OCI-M1 (cell line): Measurements from ENCODE around the gene MAX.
"Not testable (repeated sequence)": the region's sequence is repeated elsewhere in the genome, so short reads cannot be mapped to it uniquely, and the experiment has no call there.

Experiments
- DNase-seq: peaks from one replicate; lab custom pipeline; 2025; lab: John Stamatoyannopoulos, UW

MAX gene

DNA sequence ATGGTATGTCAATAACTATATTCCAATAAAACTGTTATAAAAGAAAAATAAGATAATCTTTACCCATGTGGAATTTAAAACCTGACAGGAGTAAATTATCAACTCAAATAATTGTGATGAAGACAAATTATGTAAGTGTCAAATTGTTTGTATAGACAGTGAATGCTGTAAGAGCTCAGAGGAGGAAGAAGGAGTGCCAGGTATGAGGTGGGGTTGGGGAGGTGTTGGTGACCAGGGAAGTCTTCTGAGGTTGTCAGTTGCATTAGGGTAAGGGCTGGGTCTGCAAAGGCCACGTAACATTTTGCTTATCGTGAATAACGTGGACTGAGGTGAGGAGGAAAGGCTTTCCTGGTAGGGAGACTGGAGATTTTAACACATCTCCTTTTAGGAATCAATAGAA, 2.5 kb upstream of the MAX start:
- DNase-seq: no peak

DNA sequence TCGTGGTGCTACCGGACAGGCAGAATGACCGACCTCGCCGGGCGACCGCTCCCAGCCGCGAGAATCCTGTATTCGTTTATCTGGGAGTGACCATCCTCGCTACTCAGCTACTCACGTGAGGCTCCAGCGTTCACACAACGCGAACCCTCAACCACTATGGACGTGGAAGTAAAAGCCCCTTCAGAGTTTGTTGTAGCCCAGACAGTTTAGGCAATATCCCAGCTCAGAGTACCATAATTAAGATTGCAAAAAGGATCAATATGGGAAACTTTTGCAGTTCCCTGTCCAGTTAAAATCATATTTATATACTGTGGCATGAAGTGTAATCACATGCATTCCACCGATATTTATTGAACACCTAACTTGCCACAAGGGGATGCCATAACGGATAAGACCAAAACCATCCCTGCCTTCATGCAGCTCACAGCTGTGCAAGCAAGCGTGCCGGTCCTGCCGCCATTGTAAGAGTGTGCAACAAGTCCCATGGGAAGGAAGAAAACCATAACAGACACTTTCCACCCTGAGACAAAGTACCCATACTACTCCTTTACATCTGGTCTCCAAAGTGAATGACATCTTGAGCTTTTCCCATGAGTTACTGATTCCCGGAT, 938 bp upstream of the MAX start:
- DNase-seq: peak; percentile 81

- peak; percentile 41 for DNase-seq
Observed at GRCh38 chr14:65101631-65102440, 481 bp downstream of the MAX start.

- DNase-seq: peak; percentile 38
Observed at GRCh38 chr14:65100922-65101541, 1.3 kb downstream of the MAX start.

GRCh38 chr14:65098586-65098985, 3.7 kb downstream of the MAX start:
- peak; percentile 85 for DNase-seq

- peak; percentile 87 for DNase-seq
Observed at GRCh38 chr14:65096323-65097089, 5.8 kb downstream of the MAX start.

GRCh38 chr14:65095633-65096205, 6.6 kb downstream of the MAX start:
- peak; percentile 48 for DNase-seq

- DNase-seq: no peak
Observed at GRCh38 chr14:65092349-65092748, 10.0 kb downstream of the MAX start.

DNA sequence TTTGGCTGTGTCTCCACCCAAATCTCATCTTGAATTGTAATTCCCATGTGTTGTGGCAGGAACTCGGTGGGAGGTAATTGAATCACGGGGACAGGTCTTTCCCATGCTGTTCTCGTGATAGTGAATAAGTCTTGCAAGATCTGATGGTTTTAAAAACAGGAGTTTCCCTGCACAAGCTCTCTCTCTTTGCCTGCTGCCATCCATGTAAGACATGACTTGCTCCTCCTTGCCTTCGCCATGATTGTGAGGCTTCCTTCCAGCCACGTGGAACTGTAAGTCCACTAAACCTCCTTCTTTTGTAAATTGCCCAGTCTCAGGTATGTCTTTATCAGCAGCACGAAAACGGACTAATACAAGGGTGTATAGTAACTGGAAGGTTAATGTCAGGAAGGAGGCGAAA, 14.5 kb downstream of the MAX start:
- not testable (repeated sequence) for DNase-seq

- not testable (repeated sequence) for DNase-seq
Observed at GRCh38 chr14:65086686-65087085, 15.6 kb downstream of the MAX start.

DNA sequence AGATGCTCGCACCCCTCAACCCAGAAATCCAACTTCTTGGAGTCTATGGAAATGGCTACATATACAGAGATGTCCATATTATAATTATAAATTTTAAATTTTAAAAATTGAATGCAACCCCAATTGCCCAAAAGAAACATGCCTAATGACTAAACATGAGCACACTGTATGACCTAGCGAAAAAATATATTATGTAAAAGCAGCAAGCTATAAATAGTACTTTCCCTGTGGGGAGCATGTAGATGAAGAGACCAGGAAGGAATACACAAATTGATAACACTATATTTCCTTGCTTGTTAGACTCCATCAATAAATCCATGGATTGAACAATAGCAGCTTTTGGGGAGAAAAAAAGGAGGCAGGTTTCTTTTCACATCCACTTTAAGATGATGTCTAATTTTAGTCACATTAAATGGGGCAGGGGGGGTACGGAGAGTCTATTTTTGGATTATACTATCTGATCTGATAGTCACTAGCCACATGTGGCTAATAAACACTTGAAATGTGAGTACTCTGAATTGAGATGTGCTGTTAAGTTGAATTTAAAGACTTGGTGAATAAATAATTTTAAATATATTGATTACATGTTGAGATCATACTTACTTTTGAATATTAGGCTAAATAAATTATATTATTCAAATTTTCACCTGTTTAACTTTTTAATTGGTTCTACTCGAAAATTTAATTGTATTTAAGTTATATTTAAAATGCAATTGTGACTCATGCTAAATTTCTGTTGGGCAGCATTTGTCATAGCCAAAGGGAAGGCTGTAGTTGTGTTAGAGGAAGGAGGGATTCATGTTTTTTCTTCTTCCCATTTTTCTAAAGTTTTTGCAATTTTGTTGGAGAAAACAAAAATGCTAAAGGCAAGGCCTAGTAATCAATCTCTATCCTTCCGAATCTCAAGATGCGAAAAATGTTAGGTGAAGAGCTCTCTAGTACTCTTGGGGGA, 17.5 kb downstream of the MAX start:
- no peak for DNase-seq

GRCh38 chr14:65082930-65083329, 19.4 kb downstream of the MAX start:
- no peak for DNase-seq

- peak; percentile 54 for DNase-seq
Observed at GRCh38 chr14:65080960-65081747, 21.2 kb downstream of the MAX start.

GRCh38 chr14:65079768-65080167, 22.5 kb downstream of the MAX start:
- DNase-seq: no peak

- no peak for DNase-seq
Observed at GRCh38 chr14:65079201-65079600, 23.1 kb downstream of the MAX start.

- DNase-seq: no peak
Observed at GRCh38 chr14:65077318-65077717, 25.0 kb downstream of the MAX start.

DNA sequence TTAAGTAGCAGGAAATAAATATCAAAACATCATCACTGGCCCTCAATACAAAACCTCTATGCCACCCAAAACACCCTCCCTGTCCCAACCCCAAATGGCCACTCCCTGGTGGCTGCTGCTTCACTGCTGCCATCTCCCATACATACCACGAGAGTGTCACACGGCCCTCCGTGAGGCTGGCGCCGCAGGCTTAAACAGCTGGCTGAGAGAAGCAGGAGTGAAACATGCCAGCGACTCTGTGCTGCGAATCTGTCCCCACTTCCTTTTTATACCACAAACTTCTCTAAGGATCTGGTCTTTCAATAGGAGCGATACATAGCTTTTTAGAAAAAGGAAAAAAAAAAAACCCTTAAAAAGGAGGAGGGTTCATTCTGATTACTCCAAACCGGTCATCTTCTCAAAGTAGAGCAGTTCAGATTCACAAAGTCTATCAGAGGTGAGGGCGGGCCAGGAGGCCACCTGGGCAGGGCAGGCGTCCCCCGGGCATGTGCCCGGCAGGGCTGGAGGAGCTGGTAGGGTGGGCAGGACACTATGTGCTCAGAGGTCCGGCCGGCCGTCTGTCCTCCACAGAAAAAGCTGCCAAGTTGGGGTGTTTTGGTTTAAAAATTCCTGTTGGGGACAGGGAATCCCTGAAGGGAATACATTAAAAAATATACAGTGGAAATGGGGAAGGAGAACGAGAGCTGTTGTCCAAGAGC, 26.5 kb downstream of the MAX start:
- no peak for DNase-seq

DNA sequence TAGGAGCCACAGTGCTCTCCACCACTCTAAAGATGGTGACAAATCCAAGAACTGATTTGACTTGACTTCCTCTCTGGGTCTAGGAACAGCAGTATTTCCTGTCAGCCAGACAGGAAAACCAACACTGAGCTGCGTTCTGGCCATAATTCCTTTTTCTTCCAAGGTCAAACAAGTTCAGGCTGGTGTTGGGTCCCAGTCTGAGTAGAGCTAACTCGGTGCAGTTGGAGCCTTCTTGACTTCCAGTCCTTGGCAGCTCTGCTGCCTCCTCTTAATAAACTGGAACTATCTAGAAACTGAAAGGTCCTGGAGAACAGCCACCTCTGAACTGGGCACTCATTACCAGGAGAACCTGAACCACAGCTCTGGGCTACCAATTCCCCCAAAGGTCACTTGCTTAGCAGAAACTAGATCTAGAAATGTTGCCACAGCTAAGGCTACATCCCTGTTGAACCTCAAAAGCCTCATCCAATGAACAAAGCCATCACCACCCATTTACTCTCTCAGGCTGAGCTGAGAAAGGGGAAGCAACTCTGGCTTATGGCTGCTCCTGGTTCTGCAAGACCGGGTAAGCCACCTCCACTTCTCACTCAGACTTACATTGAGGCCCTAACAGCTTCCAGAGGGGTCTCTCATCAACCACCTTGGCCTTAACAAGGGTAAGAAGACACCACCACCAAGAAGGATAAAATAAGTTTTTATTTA, 27.7 kb downstream of the MAX start:
- DNase-seq: peak; percentile 39
